GM12873 (cell line): Measurements from ENCODE around the gene RPS17.
A peak's percentile ranks its signal among the peaks of the same experiment; 100 is the strongest.

Source experiments
- CTCF ChIP-seq: IDR thresholded peaks from 2 replicates; pipeline ENCODE4 v1.5.1; 2012; ENCODE audit warnings: low read depth, mild to moderate bottlenecking, moderate library complexity, low read length, control low read depth; ENCODE audit not compliant: insufficient read depth; ENCODE audit errors: missing control alignments

The RPS17 gene

GRCh38 chr15:82540055-82540983 lies at the start of gene RPS17:
RPS17 (minus strand) TSS chr15:82540457; CDS start chr15:82540428, 29 bp downstream.
- peak; percentile 95 for TF ChIP-seq CTCF

- TF ChIP-seq CTCF, result no peak
These were observed 47.5 kb upstream of the RPS17 start for GRCh38 chr15:82587805-82588204.

GRCh38 chr15:82585072-82585471 lies 44.8 kb upstream of the RPS17 start:
- no peak for TF ChIP-seq CTCF

- TF ChIP-seq CTCF, result no peak
These were observed 40.5 kb upstream of the RPS17 start for GRCh38 chr15:82580713-82581112.

GRCh38 chr15:82575335-82575734 lies 35.1 kb upstream of the RPS17 start:
- TF ChIP-seq CTCF, result no peak

- no peak for TF ChIP-seq CTCF
These were observed 32.7 kb upstream of the RPS17 start for GRCh38 chr15:82572986-82573385.

GRCh38 chr15:82572311-82572710 lies 32.1 kb upstream of the RPS17 start:
- TF ChIP-seq CTCF, result no peak
